DMS 273 (cell line): ENCODE measurements around the gene CSTPP1.

Experiments used
- DNase-seq: peaks from one replicate; lab custom pipeline; 2025; ENCODE audit not compliant: unreplicated experiment; lab: John Stamatoyannopoulos, UW

Gene CSTPP1, protein sequence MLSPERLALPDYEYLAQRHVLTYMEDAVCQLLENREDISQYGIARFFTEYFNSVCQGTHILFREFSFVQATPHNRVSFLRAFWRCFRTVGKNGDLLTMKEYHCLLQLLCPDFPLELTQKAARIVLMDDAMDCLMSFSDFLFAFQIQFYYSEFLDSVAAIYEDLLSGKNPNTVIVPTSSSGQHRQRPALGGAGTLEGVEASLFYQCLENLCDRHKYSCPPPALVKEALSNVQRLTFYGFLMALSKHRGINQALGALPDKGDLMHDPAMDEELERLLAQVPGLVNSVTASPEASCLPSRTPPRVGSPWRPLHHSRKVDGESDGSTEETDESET

DNA sequence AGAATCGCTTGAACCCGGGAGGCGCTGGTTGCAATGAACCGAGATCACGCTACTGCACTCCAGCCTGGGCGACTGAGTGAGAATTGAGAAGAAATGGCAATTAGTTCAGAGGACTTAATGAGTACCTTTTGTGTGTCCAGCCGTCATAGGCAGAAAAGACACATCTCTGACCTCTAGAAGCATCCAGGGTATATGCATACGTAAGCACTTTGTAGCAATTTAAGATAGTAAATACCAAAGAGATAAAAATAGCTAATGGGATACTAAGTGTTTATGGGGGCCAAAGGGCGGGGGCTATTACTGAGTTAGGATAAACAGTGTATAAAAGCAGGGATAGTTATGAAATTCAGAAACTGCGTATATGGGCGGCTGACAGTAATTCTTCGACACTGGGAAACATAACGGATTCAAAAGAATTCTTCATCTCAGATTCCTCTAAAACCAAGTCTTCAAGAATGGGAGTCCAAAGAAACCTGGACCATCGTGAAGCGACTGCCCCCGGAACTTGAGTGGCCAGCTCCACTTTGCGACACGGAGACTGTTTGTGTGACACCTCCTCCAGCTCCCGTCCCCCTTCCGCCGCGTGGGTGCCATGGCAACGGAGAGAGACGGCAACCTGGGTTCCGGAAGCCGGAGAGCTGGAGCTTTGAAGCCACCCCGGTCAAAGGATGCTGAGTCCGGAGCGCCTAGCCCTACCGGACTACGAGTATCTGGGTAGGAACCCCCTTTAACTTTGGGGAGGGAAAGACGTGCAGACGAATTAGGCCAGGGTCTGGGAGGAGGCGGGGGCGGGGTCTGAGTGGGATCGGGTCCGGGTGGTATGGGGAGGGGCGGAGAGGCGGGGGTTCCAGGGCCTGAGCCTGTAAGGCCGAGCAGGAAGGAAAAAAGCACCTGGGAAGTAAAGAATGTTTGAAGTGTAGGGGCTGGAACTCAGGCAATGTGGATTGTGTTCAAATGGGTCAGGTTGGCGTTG lies at the start of gene CSTPP1:
Gene CSTPP1 (plus strand): TSS at position 624 of the 973 bp plus-strand sequence. CDS start 45 bp downstream, at position 669.
- DNase-seq: peak; percentile 96

- peak; percentile 16 for DNase-seq
Measured at GRCh38 chr11:46888636-46889035, 47.9 kb upstream of the CSTPP1 start.

GRCh38 chr11:46889251-46889650 lies 47.3 kb upstream of the CSTPP1 start:
- no peak for DNase-seq

DNA sequence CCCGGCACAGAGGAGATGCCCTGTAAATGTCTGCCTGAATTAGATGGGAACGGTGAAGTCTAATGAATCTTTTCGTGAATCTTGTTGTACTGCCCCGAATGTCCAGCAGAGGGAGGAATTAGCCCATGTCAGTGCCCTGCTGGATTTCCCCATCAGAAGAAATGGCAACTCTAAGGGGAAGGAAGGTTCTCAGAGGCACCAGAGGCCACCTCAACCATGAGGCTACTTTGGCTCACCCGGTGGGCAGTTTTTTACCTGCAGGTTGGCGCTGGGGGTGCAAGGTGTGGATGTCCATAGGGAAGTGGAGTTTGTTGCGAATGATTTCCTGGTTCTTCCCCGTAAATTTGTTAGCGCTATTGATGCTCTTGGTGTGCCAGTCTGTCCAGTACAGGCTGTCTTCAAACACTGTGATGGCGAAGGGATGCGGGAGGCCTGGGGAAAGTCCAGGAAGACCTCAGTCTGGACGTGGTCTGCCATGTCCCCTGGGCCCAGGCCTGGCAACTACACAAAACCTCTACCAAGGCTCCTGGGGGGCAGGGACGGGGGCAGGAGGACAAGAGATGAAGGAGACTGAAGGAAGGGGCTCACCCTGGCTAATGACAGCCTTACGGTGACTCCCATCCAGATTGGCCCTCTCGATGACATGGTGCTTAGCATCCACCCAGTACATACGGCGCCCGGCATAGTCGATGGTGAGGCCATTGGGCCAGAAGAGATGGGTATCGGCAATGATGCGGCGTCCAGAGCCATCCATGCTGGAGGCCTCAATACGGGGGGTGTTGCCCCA lies 46.7 kb upstream of the CSTPP1 start:
- peak; percentile 82 for DNase-seq

- DNase-seq: no peak
Measured at GRCh38 chr11:46890665-46891064, 45.9 kb upstream of the CSTPP1 start.

- no peak for DNase-seq
Measured at GRCh38 chr11:46892109-46892508, 44.5 kb upstream of the CSTPP1 start.

DNA sequence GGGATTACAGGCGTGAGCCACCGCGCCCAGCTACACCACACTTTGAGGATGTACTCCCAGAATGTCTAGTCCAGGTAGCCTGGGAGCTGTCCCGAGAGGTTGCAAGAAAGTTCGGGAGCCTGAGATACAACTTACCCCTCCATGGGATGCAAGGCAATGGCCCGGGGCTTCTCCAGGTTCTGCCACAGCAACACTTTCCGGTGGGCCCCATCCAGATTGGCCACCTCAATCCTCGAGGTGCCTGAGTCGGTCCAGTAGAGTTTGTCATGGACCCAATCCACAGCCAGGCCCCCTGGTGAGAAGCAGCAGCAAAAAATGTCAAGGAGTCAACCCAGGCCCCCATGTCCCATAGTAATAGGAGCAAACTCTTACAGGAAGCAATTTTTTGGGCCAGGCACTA lies 43.7 kb upstream of the CSTPP1 start:
- no peak for DNase-seq

DNA sequence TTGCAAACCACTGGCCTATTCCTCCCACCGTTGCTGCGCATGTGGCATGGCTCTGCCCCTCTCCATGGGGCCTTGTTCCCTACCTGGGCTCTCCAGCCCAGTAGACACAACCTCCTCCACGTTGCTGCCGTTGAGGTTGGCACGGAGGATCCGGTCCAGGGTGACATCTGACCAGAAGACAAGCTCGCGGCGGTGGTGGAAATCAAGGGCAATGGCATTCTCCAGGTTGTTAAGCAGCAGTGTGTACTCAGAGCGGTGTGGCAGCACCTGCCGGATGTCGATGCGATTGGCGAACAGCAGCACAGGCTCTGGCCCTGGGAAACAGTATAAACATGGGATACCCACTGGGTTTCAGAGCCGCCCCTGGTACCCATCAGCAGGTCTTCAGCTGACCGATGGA lies 42.1 kb upstream of the CSTPP1 start:
- no peak for DNase-seq

DNA sequence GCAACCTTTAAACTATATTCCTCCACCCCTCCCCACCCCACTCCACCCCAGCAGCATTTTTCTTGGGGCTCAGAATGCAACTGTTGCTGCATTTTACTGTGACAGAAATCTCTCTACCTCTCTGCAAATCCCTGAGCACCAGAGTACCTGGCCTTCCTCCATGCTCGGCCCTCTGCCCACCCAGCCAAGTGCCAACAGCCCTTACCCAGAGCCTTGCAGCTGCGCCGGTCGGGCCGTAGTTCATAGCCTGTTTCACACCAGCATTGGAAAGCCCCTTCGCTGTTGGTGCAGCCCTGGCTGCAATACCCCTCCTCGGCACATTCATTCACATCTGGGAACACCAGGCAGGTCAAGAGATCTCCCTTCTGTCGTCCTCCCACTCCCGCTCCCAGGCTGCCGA lies 41.6 kb upstream of the CSTPP1 start:
- no peak for DNase-seq

DNA sequence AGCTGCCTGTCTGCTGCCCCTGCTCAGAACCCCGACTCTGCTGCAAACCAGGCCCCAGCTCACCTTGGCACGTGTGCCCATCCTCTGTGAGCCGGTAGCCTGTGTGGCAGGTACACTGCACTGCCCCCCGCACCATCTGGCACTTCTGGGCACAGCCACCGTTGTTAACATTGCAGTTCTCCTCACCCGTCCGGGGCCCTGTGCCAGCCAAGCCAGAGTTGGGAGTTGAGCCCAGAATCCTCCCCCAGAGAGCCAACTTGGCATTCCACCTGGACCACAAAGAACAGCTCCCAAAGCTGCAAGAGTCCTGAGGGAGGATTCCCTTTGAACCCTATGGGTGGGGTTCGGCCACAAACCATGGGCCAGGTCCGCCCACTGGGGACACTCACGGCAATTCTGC lies 40.7 kb upstream of the CSTPP1 start:
- DNase-seq: peak; percentile 85

DNA sequence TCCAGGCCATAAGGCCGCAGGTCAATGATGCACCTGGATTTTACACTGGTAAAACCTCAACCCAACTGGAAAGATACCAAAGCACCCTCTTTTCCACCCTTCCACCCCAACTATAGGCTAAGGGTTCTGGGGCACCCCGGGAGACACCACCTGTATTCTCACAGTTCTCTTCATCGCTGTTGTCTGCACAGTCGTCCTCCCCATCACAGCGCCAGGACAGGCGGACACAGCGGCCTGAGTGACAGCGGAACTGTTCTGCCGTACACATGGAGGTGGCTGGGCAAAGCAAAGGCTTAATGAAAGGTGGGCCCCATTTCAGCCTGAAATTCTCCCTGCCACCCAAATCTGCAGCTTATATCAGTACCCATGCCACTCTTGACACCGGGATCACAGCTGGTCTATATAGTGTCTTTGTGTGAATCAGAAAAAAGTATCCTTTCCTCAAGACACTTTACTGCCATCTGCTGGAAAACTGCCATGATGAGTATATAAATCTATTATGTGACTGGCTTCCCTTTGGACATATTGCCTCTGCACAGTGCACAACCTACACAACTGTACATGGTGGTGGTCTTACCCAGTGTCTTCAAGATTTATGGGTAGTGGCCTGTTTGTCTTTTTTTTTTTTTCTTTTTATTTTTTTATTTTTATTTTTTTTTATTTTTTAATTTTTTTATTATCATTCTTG lies 39.7 kb upstream of the CSTPP1 start:
- peak; percentile 78 for DNase-seq

GRCh38 chr11:46898396-46899095 lies 38.0 kb upstream of the CSTPP1 start:
- DNase-seq: no peak

- no peak for DNase-seq
Measured at GRCh38 chr11:46899501-46900025, 37.0 kb upstream of the CSTPP1 start.

- no peak for DNase-seq
Measured at GRCh38 chr11:46900091-46900746, 36.3 kb upstream of the CSTPP1 start.

DNA sequence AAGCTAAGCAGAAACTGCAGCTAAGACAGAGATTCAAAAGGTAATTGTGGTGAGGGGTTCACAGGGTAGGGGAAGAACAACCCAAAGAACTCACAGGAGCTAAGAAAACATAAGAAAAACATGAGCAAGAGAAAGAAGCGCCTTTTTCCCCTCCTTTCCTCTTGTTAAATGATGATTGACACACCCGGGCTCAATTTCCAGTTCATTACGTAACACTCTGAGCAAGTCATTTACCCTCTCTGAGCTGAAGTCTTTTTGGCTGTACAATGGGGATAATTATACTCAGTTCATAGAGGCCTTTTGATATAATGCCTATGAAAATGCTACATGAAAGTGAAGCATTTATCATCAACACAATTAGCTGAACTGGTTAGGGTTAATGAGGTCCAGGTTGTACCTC lies 35.4 kb upstream of the CSTPP1 start:
- no peak for DNase-seq

GRCh38 chr11:46902694-46903093 lies 33.9 kb upstream of the CSTPP1 start:
- DNase-seq: no peak

DNA sequence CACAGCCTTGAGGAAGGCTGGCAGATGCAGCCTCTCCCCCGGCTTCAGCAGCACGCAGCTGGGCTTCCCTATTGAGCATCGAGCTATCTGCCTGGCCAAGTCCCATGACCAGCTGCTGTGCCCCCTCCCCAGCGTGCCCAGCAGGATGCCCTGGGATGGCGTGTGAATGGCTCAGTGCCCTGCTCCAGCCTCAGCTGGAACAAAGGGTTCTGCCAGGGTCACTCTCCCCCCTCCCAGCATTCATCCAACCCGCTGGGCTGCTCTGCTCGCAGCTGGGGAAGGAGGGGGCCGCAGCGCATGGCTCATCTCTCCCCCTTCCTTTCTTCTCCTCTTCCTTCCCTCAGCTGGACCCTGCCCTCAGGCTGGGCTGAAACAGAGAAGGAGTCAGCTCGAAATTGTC lies 32.7 kb upstream of the CSTPP1 start:
- peak; percentile 36 for DNase-seq

DNA sequence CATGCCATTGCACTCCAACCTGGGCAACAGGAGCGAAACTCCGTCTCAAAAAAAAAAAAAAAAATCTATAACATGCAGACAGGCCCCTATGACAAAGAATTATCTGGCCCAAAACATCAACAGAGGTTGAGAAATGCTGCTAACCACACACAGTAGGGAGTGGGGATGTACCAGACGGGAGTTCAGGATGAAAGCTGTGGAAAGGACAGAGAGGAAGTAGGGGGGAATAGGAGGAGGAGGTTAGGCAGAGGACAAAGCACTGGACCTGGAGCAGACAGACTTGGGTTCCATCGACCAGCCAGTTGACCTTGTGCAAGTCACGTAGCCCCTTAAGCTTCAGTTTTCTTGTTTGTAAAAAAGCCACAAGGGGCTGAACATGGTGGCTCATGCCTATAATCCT lies 30.8 kb upstream of the CSTPP1 start:
- no peak for DNase-seq

GRCh38 chr11:46906609-46907041 lies 29.9 kb upstream of the CSTPP1 start:
- no peak for DNase-seq
